NCI-H748 treated with DMSO at 0.1 percent for 48 hours (cell line): ENCODE results near the gene CADM1.
A peak's percentile ranks its signal among the peaks of the same experiment; 100 is the strongest.

Source experiments
- DNase-seq: peaks from one replicate; lab custom pipeline; 2025; lab: John Stamatoyannopoulos, UW

Gene CADM1

DNA sequence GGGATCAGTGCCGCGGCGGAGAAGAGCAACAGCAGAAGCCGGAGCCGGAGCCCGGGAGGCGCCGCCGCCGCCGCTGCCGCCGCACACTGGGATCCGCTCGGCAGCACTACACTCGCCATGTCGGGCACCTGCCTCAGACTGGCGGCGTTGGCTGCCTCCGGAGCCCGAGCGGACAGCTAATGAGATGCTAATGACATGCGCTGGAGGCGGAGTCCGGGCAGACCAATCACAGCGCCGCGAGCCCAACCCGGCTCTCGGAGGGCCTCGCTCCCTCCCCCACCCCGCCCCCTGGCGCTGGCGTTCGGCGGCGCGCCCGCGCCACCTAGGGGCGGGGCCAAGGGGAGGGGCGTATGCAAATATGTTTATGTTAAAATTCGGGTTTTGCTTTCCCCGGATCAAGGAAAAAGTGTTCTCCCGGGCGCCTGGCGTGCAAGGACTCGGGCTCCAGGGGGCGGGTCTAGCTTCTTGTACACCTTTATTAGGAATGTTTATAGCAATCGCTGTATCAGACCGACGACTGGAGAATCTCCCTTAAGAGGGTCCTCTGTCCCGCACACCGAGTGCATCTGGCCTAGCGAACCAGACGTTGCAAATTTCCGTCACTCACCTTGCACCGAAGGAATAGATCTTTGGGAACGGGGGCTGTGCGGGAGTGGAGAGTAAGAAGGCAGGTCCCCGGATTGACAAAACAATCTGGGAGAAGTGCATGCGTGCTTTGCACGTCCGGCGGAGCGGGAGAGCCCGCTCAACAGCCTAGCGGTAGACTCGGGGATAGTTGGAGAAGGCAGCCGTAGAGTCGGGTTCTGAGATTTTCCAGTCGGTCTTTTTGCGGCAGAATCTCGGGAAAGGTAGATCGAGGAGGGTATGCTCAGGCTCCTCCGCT is at the start of gene CADM1:
Gene CADM1, minus strand, starts transcription at position 140 of the 883 bp plus-strand sequence.
- DNase-seq = peak; percentile 80

DNA sequence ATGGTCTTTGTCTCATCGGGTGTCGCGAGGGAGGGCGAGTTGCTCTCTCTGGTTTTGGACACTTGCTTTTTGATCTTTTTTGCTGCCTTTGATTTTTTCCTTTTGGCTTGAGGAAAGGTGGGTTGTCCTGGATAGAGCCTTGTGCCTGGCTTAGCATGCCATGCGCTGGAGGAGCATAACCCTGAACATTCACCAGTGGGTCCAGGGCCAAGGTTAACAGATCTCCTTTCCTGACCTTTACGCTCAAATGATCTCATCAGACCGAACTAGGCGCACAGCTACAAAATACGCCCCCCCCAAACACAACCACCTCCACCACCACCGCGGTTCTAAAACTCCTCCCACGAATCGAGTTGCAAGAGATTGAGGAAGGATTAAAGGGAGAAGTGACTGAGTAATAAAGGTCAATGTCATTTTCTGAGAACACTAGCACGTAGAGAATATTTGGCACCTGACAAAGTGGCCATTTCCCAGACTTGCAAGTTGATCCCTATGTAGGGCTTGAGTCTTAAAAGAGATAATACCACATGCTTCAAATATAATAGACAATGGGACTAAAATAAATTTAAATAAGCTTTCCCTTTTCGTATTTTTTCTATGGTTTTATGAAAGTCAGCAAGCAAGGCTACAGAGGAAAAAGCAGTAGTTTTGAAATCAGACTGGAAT is 48.7 kb upstream of the CADM1 start:
- DNase-seq = no peak

- DNase-seq = no peak
Observed at GRCh38 chr11:115552151-115552772, 48.0 kb upstream of the CADM1 start.

- DNase-seq = no peak
Observed at GRCh38 chr11:115550291-115551059, 46.3 kb upstream of the CADM1 start.

GRCh38 chr11:115548878-115549528 is 44.8 kb upstream of the CADM1 start:
- DNase-seq = peak; percentile 13

GRCh38 chr11:115545581-115546210 is 41.5 kb upstream of the CADM1 start:
- DNase-seq = no peak

DNA sequence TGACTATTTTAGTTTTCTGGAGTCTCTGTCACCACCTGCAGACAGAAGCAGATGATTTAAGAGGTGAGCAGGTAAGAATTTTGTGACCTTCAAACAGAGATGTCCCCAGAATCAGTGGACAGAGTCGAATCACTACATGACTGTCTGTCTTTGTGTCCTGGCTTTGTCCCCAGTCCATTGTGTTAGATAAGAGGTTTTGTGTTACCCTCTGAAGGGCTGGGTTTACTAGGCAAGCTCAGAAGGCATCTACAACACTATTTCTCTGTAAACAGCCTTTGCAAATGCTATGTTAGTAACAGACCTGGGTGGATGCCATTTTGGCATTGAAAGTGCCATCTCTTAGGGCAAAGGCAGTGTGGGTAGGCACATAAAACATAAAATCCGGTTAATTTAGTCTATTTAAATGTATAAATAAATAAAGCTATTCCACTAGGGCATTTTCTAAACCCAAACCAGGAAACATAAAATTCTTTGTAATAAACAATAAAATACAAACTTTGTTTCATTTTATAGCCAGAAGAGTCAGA is 40.3 kb upstream of the CADM1 start:
- DNase-seq = no peak

- DNase-seq = no peak
Observed at GRCh38 chr11:115541518-115541917, 37.3 kb upstream of the CADM1 start.

GRCh38 chr11:115539844-115540243 is 35.6 kb upstream of the CADM1 start:
- no peak for DNase-seq

GRCh38 chr11:115535781-115536180 is 31.6 kb upstream of the CADM1 start:
- no peak for DNase-seq

- DNase-seq = no peak
Observed at GRCh38 chr11:115530752-115531151, 26.5 kb upstream of the CADM1 start.

- no peak for DNase-seq
Observed at GRCh38 chr11:115528225-115528624, 24.0 kb upstream of the CADM1 start.

DNA sequence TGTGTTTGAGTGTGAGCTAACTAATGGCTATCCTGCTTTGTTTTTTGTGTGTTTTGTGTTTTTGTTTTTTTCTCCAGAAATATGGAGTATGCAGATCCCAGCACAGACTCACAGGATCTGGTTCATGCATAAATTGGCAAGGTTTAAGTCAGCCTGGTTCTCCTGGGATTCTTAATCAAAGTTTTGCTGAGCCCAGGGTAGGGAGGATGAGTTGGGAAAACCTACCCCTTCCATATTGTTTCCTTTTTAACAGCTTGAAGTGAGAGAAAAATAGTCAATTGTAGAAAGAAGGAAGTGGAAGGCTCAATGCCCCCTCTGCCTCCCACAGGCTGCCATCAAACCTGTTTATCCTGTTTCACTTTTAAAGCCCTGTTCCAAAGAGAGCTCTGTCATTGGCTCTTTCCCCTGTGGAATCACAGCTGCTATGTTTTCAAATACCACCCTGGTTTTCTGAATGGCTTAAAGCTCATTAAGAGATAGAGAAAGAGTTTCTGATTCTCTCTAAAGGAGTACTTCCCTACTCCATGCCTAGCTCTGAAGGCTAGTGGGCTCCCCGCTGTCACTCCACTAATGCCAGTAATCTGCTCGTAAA is 23.4 kb upstream of the CADM1 start:
- peak; percentile 75 for DNase-seq

GRCh38 chr11:115525531-115526006 is 21.4 kb upstream of the CADM1 start:
- DNase-seq = no peak

GRCh38 chr11:115524572-115524971 is 20.4 kb upstream of the CADM1 start:
- no peak for DNase-seq

DNA sequence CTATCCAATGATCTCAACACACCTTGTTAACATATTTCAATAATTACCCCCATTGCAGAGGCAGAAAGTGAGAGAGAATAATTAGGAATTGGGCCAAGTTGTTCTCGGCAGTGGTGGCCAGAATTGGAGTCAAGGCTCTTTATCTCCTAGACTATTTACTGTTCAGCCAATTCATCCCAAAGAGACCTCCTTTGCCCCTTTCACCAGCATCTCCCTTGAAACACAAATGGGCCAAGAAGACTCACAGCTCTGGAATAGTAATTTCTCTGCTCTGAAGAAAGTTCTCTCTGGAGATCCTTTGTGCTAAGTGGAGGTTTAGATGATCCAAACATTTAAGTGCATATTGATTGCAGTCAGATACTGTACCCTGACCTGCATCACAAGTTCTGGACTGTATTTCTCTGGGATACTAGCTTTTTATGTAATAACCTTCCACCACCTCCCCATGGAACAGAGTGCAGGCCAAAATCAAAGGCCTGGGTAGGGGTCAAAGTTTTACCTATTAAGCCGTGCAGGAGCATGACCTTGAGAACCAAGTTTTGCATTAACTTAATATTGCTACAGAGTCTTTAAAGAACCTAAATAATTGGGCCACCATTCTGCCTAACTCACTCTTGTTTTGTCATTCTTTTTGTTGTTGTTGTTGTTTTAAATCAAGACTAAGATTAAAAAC is 19.6 kb upstream of the CADM1 start:
- no peak for DNase-seq

GRCh38 chr11:115522302-115522701 is 18.1 kb upstream of the CADM1 start:
- no peak for DNase-seq

DNA sequence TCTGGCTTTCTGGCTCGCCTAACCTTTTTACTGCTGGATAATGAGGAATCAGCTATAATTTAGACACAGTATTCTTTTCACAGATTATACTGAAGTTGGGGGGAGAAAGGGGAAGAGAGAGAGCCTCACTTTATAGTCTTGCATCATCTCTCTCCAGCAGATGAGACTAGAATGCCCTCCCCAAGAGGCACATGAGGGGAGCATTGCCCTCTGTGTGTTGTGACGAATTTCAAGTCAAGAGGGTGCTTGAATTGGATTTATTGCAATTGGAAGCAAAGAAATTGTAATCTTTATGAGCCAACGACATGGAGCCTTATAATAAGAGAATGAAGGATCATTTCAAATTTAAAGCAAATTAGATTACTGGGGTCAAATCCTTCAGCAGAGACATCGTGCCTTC is 17.6 kb upstream of the CADM1 start:
- no peak for DNase-seq

DNA sequence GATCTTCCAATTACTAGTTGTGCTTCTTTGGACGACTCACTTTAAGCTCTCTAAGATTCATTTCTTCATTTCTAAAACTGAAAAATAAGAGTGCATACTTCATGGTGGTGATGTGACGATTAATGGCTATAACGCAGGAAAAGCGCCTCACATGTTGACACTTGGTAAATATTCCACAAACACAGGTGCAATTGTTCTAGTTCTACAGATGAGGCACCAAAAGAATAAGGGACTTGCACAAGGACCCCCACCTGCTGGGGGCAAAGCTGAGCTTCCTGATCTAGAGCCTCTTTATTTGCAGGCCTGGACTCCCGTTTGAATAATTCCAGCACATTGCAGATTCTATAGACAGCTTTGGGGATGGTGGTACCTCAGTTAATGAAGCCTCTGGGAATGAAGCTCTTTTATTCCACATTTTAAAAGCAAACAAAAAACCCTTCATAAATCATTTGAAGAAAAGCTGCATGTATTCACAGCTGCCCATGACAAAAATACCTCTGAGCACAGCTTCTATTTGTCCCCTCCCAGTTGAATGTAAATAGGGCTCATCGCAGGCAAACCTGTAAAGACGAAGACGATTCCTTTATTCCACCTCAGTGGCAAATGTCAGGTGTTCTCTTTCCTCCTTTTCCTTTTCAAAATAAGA is 14.9 kb upstream of the CADM1 start:
- DNase-seq = peak; percentile 31
